ENCODE measurements around the gene ALS2. TPM values are rescaled to one million over a fixed set of nuclear protein-coding genes. Genes with fewer than 3 reads are reported as not detected.
"Not testable (repeated sequence)": the region's sequence is repeated elsewhere in the genome, so short reads cannot be mapped to it uniquely, and the experiment has no call there.

The ALS2 gene
- total RNA-seq, 1 donor from 2014 or later, result 38.1 TPM

DNA sequence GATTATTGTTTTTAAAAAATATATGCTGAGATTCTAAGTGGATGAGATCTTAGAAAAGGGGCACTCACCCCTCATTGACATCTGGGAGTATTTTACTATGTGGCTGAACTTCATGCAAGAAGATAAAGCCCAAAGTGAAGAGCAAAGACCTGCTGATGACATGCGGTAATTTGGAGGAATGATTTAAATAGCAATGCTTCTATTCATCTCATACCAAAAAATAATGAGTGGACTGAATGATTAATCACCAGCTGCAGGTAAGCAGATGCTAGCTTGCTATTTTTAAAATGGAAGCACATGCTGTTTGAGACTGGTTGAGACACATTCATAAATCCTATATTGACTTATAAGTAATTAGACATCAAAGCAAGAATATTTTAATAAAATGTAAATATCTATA, 12.9 kb upstream of the ALS2 start:
- DNase-seq, result no peak

DNA sequence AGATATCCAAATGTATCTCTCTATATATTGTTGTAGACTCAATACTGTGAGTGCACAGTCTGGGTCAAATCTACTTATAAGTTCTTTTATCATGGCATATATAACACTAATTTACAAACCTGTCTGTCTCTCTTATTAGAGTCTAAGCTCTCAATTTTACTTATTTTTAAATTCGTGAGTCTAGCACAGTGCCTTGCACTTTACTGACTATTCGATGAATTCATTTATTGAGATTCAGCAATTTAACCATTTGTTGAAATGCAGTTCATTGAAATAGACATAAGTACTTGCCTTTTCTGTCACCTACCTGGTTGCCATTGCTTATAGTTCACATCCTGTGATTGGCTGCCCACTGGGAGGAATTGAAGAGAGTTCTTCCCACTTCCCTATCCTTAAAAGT, 10.3 kb upstream of the ALS2 start:
- DNase-seq, result no peak

DNA sequence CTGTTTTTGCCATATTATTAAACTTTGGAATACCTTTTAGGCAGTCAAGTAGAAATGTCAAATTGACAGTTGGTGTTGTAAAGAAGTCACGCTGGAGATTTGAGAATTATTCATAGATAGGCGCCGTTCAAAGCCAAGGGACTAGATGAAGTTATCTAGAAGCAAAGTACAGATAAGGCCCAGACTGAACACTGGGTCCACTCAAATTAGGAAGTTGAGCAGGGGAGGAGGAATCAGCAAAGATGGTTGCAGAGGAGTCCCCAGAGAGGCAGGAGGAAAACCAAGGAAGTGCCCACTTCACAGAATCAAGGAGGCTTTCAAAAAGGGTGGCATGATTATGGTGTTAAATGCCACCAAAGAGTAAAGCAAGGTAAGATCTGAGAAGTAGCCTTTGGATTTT, 9.6 kb upstream of the ALS2 start:
- no peak for DNase-seq

DNA sequence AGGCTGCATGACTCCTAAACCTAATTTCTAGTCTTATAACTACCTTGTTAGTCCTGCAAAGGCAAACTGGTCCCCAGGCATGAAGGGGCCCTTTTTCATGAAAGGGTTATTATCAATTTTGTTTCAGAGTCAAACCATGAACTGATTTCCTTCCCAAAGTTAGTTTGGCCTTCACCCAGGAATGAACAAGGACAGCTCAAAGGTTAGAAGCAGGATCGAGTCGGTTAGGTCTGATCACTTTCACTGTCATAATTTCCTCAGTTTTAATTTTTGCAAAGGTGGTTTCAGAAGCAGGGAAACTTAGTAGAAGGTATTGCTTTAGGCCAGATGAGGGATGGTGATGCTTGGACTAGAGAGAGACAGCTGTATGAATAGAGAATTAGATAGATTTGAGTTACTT, 8.7 kb upstream of the ALS2 start:
- DNase-seq, result no peak

DNA sequence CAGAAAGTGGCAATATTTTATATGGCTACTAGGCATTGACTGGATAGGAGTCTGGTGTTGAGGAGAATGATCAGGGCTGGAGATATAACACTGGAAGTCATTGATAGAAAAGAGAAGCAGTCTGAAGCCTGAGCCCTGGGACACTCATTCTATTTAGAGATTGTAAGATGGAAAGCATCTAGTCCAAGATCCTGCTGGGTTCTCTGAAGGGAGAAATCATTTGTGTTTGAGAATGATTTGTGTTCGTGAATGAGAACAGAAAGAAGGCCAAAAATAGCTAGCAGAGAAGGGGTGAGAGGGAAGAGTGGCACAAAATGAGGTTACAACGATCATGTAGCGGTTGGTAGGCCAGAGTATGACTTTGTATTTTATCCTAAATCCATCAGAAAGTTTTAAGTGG, 7.6 kb upstream of the ALS2 start:
- no peak for DNase-seq

DNA sequence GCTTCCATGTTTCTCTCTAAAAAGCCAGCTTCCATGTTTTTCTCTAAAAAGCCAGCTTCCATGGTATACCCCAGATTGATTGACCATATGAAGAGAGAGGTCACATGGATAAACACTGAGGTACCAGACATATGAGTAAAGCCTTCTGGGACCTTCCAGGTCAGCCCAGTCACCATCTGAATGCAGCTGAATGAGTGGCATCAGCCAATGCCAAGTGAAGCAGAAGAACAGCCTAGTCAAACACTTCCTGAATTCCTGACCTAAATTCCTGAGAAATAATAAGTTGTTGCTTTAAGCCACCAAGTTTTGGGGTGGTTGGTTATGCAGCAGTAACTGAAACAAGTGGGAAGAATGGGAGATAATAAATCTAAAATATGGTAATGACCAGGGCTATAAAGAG, 5.7 kb upstream of the ALS2 start:
- DNase-seq, result peak; percentile 27

DNA sequence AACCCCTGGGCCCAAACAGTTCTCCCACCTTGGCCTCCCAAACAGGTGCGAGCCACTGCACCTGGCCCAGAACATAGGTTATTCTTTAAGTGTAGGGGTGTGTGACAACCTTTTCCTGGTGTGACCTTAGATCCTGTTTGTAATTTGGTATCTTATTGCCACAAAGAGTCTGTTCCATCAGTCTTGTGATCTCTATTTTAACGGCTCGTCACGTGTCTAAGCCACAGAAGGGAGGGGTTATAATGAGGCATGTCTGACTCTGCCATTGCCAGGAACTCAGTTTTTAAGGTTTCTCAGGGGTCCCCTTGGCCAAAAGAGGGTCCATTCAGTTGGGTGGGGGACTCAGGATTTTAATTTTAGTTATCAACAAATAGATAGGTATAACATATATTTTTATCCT, 4.4 kb upstream of the ALS2 start:
- DNase-seq, result no peak

DNA sequence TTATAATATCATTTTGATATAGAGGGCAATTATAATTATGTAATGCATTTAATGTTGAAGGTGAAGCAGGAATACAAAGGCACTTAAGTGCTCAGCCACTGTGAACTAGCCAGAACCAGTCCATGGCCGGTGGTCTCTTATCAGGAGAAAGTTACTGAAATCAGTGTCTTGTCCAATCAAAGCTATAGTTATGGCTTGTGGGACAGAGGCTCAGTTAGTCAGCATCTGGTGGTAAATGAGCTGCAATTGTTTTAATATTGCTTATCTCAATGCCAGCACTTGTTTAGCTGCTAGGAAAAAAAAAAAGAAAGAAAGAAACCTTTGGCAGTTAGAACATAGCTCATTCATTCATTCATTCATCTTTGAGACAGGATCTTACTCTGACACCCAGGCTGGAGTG, 3.8 kb upstream of the ALS2 start:
- DNase-seq, result no peak

DNA sequence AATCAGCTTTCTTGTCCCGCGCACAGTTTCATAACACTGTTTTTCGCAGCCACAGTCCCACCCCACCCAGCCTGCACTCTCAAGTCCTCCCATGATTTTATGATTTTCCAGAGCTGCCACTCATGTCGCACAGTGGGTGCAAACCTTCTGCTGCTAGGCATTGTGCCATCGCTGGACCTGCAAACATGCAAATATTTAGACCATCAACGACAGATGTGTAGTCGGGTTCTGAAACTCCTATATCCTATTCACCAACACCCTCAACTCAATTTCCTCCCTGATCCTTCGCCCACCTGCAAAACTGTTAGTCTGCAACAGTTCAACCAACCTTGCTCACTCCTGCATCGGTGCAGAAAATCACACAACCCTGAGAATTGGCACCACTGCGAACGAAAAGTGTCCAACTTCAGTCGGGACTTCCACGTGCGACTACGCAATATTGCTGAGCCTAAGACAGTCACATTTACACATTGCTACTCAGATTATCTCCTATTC, 871 bp upstream of the ALS2 start:
- DNase-seq, result peak; percentile 31

DNA sequence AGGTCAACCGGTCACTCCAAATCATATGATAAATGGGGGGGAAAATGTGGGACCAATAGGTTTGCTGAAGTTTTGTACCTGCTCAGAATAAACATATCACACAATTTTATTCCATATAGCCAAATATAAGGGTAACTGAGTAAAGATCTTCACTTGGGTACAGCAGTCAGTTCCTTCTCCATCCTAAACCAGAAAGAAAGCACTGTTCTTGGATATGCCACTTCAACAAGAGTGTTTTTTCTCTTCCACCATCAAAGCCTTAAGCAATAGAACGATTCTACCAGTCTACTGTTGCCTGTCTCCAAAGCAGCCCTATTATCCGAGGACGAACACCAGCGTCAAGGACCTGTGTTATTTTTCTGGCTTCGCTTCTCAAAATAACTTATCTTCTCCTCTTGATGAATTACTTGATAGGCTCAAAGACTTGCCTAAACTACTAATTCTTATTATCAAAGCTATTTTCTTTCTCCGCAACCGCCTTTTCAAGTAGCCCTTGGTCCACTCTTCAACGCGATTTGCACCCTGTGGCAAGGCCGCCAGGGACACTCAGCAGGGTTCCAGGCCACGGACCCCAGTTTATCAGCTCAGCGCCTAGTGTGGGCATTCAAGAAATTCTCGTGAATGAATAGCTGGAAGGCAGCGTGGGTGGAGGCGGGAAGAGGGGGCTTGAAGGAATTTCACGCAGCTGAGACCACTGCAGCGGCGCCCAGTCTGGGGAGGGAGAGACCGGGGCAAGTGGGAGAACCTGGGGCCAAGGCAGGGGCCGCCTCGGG, 646 bp downstream of the ALS2 start:
- DNase-seq, result peak; percentile 57

DNA sequence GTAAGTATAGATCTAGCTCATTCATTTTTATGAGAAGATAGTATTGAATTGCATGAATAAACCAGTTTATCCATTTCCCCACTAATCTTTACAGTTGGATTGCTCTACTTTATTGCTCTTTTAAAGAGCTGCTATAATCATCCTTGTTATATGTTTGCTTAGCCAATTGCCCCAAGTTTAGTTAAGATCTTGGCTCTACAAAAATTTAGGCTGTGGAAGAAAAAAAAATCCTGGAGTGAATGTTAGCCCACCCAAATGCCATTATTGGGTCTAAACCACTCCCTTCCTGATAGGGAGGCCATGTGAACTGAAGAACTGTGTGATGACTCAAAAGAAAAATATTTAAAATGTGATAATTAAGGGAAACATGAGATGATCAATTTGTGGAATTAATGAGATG, 2.9 kb downstream of the ALS2 start:
- no peak for DNase-seq

DNA sequence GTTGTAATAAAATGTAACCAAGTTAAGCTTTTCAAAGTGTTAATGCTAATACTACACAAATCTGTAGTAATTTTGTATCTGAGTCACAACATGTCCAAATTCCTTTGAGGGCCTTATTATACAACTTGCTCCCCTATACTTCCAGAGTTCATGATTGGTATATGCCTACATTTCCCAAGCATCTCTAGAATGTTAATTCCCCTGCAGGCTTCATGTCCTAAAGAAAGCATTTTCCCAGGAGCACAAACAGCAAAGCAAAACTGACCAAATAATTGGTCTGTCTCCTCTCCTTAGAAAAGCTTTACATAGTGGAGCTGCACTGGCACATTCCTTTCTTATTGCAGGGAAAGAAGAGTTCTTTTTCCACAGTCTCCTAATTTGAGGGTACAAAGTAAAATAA, 3.7 kb downstream of the ALS2 start:
- no peak for DNase-seq

DNA sequence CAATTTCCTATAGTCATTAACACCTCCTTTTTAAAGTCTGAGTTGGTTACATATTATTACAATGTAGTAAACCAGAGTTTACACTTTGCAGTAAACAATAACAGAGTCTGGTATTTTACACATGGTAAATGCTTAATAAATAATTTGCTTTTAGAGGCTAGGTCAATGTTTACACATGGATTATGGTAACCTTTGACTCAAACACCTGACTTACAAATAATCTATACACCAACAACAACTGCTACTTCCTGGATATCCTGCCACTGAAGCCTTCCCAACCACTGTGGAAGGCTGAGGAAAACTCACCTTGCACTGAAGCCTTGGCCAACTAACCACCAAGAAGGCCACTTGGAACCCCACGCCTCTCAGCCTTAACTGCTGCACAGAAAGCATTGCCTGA, 5.4 kb downstream of the ALS2 start:
- DNase-seq, result no peak

DNA sequence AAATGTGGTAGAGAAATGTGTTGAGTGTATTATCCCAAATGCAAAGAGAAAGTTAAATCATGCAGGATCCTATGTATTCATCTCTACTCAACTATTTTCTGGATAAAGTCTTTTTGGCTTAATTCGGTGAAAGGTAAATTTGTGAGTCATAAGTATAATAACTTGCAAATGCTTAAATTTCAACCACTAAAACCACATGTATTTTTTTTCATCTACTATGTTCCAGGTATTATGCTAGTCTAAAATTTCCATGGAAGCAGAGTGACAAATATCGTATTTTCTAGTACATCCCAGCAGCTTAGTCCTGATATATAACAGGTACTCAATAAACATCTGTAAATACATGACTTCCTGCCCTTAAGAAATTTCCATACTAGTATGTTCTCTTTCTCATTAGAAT, 6.2 kb downstream of the ALS2 start:
- DNase-seq, result no peak

DNA sequence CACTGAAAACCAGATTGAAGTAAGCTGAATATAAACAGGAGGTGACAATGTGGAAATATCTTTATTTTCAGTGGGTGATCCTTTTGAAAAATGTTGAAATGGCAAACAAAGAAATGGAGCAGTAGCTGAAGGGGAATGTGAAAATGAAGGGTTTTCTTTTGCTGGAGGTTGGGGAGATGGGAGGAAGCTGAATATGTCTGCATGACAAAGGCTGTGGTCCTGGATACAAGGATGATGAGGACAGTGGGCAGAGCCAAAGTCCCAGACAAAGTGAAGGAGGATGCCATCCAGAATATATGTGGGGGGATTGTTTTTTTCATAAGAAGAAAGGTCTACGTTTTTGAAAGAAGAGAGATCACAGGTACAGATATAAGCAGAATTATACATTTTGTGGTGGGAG, 6.7 kb downstream of the ALS2 start:
- DNase-seq, result no peak

DNA sequence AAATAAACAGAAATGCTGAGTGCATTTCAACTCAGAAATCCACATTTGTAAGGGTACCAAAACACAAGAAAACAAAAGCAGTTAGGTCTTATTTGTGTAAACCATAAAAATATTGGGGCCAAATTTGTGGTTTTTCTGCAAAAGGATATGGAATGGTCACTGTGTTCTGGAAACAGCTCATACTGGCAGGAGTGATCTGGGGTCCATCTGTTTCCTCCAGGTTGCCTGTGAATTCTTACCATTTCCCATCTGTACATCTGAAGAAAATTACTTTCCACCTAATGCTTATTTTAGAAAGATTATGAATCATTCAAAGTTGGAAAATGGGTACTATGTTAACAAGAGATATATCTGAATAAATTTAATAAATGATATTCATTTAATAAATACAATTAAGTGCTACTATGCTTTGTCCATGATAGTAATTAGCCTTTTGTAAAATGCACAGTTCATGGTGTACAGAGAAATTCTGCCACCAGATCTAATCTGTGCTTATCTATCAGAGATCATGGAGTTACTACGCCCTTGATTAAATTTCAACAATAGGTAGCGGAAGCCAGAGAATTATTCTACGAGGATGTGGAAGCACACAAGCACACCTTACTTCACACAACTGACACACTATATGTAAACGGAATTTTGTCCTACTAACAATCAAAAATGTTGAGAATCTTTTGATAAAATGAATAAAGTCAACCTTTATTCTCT, 10.9 kb downstream of the ALS2 start:
- DNase-seq, result peak; percentile 86

DNA sequence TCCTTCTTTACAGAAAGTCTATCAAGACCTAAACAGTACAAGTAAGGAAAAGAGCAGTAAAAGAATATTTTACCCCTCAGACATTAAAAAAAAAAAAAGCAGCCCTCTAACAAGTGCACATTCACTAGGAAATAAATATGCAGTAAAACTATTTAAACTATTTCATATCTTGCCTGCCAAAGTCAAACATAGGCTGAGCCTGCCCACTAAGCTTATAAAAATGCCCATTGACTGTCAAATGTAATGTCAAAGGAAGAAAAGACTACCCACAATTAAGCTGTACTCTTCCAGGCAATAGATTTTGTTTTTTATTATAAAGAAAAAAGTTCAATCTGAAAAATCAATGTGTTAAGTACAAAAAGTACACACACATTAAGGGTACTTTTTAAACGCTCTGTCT, 11.8 kb downstream of the ALS2 start:
- DNase-seq, result no peak

DNA sequence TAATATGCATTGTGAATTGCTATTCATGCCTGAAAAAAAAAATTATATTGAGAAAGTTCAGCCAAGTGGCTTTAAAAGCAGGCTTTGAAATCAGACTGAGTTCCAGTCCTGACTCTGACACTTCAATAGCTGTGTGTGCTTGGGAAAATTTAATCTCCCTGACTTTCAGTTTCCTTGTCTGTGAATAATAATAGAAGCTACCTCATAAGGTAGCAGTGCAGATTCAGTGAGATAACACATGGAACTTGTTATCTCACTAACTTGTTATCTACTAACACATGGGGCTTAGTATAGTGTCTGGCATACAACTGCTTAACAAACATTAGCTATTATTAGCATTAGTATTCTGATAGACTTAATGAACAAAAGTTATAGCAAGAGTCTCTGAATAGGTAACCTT, 14.9 kb downstream of the ALS2 start:
- no peak for DNase-seq

DNA sequence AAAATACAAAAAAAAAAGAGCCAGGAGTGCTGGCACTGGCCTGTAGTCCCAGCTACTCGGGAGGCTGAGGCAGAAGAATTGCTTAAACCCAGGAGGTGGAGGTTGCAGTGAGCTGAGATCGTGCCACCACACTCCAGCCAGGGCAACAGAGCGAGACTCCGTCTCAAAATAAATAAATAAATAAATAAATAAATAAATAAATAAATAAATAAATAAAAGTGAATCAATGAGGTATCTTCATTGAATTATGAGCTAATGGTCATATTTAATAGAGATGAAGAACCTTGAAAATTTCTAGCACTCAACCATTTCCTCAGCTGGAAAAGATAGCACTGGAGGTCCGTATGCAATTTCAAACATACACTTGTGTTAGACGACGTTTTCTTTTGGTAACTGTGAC, 16.3 kb downstream of the ALS2 start:
- DNase-seq, result not testable (repeated sequence)

DNA sequence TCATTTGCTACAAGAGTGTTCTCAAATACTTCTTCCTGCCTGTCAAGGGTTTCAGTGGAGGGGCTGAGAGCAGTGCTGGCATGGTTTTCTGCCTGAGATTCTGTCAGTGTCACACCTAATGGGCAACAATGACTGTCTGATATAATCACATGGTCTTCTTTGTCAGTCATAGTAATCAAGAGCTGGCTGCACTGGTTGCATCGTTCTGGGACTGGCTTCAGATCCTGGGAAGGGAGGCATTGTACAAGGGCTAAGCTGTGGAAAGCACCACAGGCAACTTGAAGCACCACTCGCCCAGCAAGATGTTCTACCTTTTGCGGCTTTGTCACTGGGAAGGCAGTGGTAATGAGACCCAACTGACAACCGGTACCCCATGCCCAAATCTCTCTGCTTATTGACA, 19.6 kb downstream of the ALS2 start:
- no peak for DNase-seq

DNA sequence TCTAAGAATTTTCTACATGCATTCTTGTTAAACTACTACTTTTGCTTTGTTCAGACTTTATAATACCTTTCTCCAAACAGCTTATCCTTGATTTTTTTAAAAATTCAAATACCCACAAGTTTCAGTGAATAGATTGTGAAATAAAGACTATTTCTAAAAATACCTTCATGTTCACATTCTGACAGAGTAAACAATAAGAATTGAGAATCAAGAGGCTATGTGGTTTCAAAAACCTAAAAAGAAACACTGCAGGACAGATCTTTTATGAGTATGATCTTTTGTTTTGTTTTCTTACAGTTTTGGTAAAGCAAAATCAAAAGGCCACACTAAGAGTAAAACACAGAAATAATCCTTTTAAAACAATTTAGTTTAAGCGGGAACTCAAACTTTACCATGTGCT, 21.2 kb downstream of the ALS2 start:
- no peak for DNase-seq

DNA sequence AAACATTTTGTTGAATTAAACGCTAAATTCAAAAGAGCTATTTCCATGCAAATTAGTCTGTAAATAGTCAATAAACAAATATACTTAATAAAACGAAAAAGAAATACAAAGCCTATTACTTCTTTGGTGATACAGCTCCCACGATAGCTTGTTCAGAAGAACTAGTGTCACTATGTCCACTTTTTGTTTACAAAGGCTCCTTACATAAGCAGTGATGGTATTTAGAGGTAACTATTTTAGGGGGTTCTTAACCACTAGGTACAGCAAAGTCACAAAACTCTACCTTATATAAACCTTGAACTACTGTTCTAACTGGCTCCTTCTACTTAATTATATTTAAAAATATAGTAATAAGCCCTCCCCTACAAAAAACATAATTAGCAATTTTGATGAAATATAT, 21.9 kb downstream of the ALS2 start:
- no peak for DNase-seq

DNA sequence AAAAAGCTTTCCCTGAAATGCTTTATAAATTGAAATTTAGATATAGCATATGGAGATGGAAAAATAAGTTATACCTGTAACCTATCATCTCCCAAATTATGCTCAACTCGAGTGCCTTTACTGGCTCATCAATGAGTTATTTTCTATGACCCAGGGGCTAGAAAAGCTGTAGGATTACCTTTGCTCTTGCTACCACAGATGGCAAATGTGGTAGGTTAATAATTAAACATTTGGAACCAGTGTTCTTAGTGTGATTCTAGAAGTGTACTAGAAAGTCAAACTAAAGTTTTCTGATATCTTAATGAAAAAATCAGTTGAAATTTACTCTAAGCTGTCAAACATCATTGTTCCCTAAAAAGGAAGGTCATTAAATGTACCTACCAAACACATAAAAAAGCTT, 22.5 kb downstream of the ALS2 start:
- no peak for DNase-seq

DNA sequence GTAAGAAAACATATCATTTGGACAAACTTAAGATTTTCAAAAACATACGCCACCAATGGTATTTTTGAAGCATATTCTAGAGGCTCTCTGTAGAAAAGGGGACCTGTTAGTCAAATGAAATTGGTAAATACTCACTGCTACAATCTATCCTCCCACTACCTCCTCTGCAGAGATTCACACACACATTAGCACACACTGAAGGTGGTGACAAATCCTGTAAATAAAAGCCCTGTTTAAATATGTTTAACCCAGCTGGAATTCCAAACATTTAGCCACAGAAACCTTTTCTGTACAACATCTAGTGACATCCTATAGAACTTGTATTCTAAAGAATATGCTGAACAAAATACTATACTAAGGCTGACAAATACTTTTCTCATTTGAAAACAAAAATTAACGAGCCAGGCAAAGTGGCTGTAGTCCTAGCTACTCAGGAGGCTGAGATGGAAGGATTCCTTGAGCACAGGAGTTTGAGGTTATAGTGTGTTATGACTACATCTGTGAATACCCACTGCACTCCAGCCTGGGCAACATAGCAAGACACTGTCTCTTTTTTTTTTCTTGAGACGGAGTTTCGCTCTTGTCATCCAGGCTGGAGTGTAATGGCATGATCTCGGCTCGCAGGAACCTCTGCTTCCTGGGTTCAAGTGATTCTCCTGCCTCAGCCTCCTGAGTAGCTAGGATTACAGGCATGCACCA, 25.9 kb downstream of the ALS2 start:
- no peak for DNase-seq
